Occipital lobe (tissue), 2 donors: ENCODE results near the gene IFNGR2. TPM values are rescaled to one million over a fixed set of nuclear protein-coding genes. Genes with fewer than 3 reads are reported as not detected.
A peak's percentile ranks its signal among the peaks of the same experiment; 100 is the strongest.
"Not testable (repeated sequence)": the region's sequence is repeated elsewhere in the genome, so short reads cannot be mapped to it uniquely, and the experiment has no call there.

Experiments used
- DNase-seq: peaks from one replicate; lab custom pipeline; 2025; lab: John Stamatoyannopoulos, UW
- total RNA-seq: library from RNA; depleted of rRNA; stranded (reverse); fragments of >200 nt; gene quantifications from one replicate; pipeline ENCODE4 v1.2.3, GENCODE V29; 2014

IFNGR2 gene
- total RNA-seq, 1 donor from 2014 or later: 57.1 TPM

- DNase-seq: no peak
These were observed 31.7 kb downstream of the IFNGR2 start for GRCh38 chr21:33434770-33435360.

GRCh38 chr21:33437140-33437539 is 33.9 kb downstream of the IFNGR2 start:
- no peak for DNase-seq

GRCh38 chr21:33441489-33442477 is 38.6 kb downstream of the IFNGR2 start:
- no peak for DNase-seq

- DNase-seq: no peak
These were observed 40.0 kb downstream of the IFNGR2 start for GRCh38 chr21:33443194-33443593.

- DNase-seq: no peak
These were observed 41.3 kb downstream of the IFNGR2 start for GRCh38 chr21:33444499-33444898.

- DNase-seq: not testable (repeated sequence)
These were observed 43.4 kb downstream of the IFNGR2 start for GRCh38 chr21:33446620-33447019.

GRCh38 chr21:33449616-33450015 is 46.4 kb downstream of the IFNGR2 start:
- DNase-seq: no peak

- no peak for DNase-seq
These were observed 48.4 kb downstream of the IFNGR2 start for GRCh38 chr21:33451634-33452071.

- DNase-seq: no peak
These were observed 49.1 kb downstream of the IFNGR2 start for GRCh38 chr21:33452362-33452761.

GRCh38 chr21:33455686-33456446 is 52.7 kb downstream of the IFNGR2 start:
- DNase-seq: no peak

GRCh38 chr21:33458861-33459260 is 55.6 kb downstream of the IFNGR2 start:
- DNase-seq: no peak

- no peak for DNase-seq
These were observed 58.5 kb downstream of the IFNGR2 start for GRCh38 chr21:33461538-33462250.

GRCh38 chr21:33469183-33469582 is 66.0 kb downstream of the IFNGR2 start:
- DNase-seq: not testable (repeated sequence)

GRCh38 chr21:33470701-33471100 is 67.5 kb downstream of the IFNGR2 start:
- DNase-seq: no peak

- no peak for DNase-seq
These were observed 70.1 kb downstream of the IFNGR2 start for GRCh38 chr21:33473344-33473743.

GRCh38 chr21:33477066-33477465 is 73.9 kb downstream of the IFNGR2 start:
- DNase-seq: no peak

GRCh38 chr21:33478182-33478581 is 75.0 kb downstream of the IFNGR2 start:
- no peak for DNase-seq

GRCh38 chr21:33478935-33479678 is 75.9 kb downstream of the IFNGR2 start:
- peak; percentile 38 for DNase-seq

- peak; percentile 98 for DNase-seq
These were observed 76.7 kb downstream of the IFNGR2 start, which contains the start of gene TMEM50B for GRCh38 chr21:33479679-33480480. Gene TMEM50B (minus strand): TSS chr21:33479974. CDS start chr21:33468885, 11,089 bp downstream.
